K562 (cell line): Measurements from ENCODE around the gene PRCD. TPM values are rescaled to one million over a fixed set of nuclear protein-coding genes. Genes with fewer than 3 reads are reported as not detected.

Experiments
- ARID2 ChIP-seq: fragments of 450-650 bp; IDR thresholded peaks from 2 replicates; pipeline ENCODE4 v1.6.1; 2017; ENCODE audit warnings: antibody characterized with exemption, mild to moderate bottlenecking
- FOXK1 ChIP-seq: sonication (generic); formaldehyde crosslinking; IDR thresholded peaks from 2 replicates; pipeline ENCODE4 v1.8.0; 2022; ENCODE audit warnings: missing genetic modification reagents, mild to moderate bottlenecking, borderline replicate concordance
- KLF10 ChIP-seq: fragments of 250-450 bp; sonication (Bioruptor Pico); IDR thresholded peaks from 2 replicates; pipeline ENCODE4 v1.6.1; 2021; ENCODE audit warnings: matching md5 sums
- POLR3G ChIP-seq: IDR thresholded peaks from 2 replicates; pipeline ENCODE4 v1.6.1; 2011; ENCODE audit not compliant: insufficient read length, insufficient replicate concordance; ENCODE audit errors: extremely low read depth
- PRDM10 ChIP-seq: fragments of 450-650 bp; IDR thresholded peaks from 2 replicates; pipeline ENCODE4 v1.6.1; 2018; ENCODE audit not compliant: partially characterized antibody
- SMARCA4 ChIP-seq: fragments of 450-650 bp; IDR thresholded peaks from 2 replicates; pipeline ENCODE4 v1.6.1; 2016
- polyA plus RNA-seq, 8 experiments: library from polyadenylated mRNA; depleted of rRNA in 4 of 8; stranded (reverse) in 5 of 8; unstranded in 3 of 8; fragments of >200 nt; fragmentation: Nextera tagmentation in 2 of 8; fragmentation: Illumina TruSeq in 1 of 8; extraction: Ambion mirVana in 2 of 8; extraction: Trizol in 1 of 8; gene quantifications; 2 replicates each; pipeline versions ENCODE4 v1.2.1 to v1.2.3, GENCODE V29; 2011 to 2014; ENCODE audit warnings: inconsistent platforms in 1 of 8, missing spikeins in 1 of 8
- total RNA-seq, 7 experiments: library from RNA; depleted of rRNA in 6 of 7; stranded (reverse); fragments of >200 nt in 6 of 7; fragmentation: Illumina TruSeq in 2 of 7; extraction: Trizol in 2 of 7; gene quantifications; 2 replicates each; pipeline versions ENCODE4 v1.2.1 to v1.2.3, GENCODE V29; 2011 to 2021; ENCODE audit warnings: low replicate concordance in 1 of 7
- TF ChIP-seq, protein P1 (sequence below): sonication (generic); formaldehyde crosslinking; IDR thresholded peaks from 2 replicates; pipeline ENCODE4 v1.8.1; 2022; ENCODE audit warnings: missing genetic modification reagents
- TF ChIP-seq, protein P2 (sequence below): sonication (generic); formaldehyde crosslinking; IDR thresholded peaks from 2 replicates; pipeline ENCODE4 v1.8.0; 2022; ENCODE audit warnings: mild to moderate bottlenecking, missing genetic modification reagents

Gene PRCD
- total and polyA plus RNA-seq, 9 of the 15 experiments (the other 6 are each of a cell fraction or from before 2014, with no cell fraction given): 0.20 to 0.25 (median 0.21) TPM; not detected in 6

GRCh38 chr17:76495663-76496400 is 44.0 kb upstream of the PRCD start (continued):
- TF ChIP-seq PRDM10 (no peak), SMARCA4 (no peak), KLF10 (CRISPR knock-in tag) (no peak), ARID2 (no peak), FOXK1 (CRISPR knock-in tag) (no peak), POLR3G (no peak)
- TF ChIP-seq, protein P1, sequence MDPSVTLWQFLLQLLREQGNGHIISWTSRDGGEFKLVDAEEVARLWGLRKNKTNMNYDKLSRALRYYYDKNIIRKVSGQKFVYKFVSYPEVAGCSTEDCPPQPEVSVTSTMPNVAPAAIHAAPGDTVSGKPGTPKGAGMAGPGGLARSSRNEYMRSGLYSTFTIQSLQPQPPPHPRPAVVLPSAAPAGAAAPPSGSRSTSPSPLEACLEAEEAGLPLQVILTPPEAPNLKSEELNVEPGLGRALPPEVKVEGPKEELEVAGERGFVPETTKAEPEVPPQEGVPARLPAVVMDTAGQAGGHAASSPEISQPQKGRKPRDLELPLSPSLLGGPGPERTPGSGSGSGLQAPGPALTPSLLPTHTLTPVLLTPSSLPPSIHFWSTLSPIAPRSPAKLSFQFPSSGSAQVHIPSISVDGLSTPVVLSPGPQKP (CRISPR knock-in tag): no peak
- TF ChIP-seq, protein P2, sequence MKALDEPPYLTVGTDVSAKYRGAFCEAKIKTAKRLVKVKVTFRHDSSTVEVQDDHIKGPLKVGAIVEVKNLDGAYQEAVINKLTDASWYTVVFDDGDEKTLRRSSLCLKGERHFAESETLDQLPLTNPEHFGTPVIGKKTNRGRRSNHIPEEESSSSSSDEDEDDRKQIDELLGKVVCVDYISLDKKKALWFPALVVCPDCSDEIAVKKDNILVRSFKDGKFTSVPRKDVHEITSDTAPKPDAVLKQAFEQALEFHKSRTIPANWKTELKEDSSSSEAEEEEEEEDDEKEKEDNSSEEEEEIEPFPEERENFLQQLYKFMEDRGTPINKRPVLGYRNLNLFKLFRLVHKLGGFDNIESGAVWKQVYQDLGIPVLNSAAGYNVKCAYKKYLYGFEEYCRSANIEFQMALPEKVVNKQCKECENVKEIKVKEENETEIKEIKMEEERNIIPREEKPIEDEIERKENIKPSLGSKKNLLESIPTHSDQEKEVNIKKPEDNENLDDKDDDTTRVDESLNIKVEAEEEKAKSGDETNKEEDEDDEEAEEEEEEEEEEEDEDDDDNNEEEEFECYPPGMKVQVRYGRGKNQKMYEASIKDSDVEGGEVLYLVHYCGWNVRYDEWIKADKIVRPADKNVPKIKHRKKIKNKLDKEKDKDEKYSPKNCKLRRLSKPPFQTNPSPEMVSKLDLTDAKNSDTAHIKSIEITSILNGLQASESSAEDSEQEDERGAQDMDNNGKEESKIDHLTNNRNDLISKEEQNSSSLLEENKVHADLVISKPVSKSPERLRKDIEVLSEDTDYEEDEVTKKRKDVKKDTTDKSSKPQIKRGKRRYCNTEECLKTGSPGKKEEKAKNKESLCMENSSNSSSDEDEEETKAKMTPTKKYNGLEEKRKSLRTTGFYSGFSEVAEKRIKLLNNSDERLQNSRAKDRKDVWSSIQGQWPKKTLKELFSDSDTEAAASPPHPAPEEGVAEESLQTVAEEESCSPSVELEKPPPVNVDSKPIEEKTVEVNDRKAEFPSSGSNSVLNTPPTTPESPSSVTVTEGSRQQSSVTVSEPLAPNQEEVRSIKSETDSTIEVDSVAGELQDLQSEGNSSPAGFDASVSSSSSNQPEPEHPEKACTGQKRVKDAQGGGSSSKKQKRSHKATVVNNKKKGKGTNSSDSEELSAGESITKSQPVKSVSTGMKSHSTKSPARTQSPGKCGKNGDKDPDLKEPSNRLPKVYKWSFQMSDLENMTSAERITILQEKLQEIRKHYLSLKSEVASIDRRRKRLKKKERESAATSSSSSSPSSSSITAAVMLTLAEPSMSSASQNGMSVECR (CRISPR knock-in tag): no peak
